ENCODE results near the gene PLIN5. TPM values are rescaled to one million over a fixed set of nuclear protein-coding genes. Genes with fewer than 3 reads are reported as not detected.

PLIN5 gene
- polyA plus RNA-seq, 3 donors: 0.28 to 3.0 (median 0.58) TPM

DNA sequence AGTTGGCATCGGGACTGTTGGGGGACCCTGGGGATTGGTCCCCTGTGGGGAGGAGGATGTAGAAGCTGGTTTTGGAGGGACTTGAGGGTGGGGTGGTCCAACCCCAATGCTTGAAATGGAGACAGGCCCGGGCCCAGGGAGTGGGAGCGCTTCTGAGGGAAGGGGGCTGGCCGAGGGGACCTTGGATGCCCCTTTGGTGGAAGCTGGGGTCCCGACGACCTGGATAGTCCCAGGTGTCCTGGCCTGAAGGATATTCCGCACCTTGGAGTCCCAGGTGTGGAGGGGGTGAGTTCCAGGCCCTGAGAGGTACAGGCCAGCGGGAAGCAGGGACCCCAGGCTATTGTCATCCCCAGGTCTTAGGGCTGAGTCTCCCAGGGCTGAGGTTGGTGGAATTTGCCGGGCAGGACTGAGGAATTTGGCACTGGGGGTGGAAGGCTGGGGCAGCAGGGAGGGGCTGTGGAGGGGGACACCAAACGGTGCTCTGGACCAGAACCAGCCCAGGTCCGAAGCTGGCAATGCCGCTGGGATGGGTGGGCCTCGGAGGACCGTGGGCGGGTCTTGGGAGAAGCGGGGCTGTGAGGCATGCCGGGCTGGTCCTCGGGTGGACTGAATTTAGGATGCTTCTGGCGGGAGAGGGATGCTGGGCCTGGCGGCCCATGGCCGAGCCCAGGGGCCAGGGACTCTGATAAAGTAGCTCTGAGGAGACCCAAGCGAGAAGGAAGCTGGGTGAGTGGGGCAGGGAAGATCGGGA lies 61.1 kb downstream of the PLIN5 start:
- H3K9me3 ChIP-seq (replicated peaks in 1 of 2; ENCODE audit: control insufficient read depth in 1 of 2, insufficient read depth in 1 of 2, low read length in 2 of 2): no peaks in the 10 kb centered on the region
- WGBS (ENCODE audit: insufficient coverage): 30% methylated on average over 20 of the region's 23 CpGs
- H3K27me3 ChIP-seq (ENCODE audit: control insufficient read depth in 2 of 2, insufficient read depth in 2 of 2, low read length in 2 of 2): no peaks in the 10 kb centered on the region
- H3K4me1 ChIP-seq (ENCODE audit: control insufficient read depth in 1 of 2, insufficient read depth in 2 of 2, low read length in 2 of 2): peaks cover 30 to 35% of the 10 kb centered on the region in 2 donors
- H3K4me2 ChIP-seq (replicated peaks; ENCODE audit: extremely low read depth, low read length, poor library complexity, severe bottlenecking): peak overlapping the region; percentile 52
- intact Hi-C loops (cut with micrococcal nuclease): loop anchor here in 1 of 2 donors (2.0 to 5.0 kb wide), 2 partner anchors 131 to 227 kb away; partner anchors contain the start of genes MPND and YJU2
- H3K27ac ChIP-seq (ENCODE audit: low read depth in 1 of 2, low read length in 2 of 2): no peak overlapping the region
- H4K20me1 ChIP-seq (ENCODE audit: insufficient read depth, low read length): peaks cover 26% of the 10 kb centered on the region
- Mint-ChIP-seq H3K4me3 (peak overlapping the region; percentile 58 to 79), H3K4me1 (peaks cover 24% of the 10 kb centered on the region), H3K27ac (peak overlapping the region in 3 of 7 donors; percentile 60 to 71 (median 68)), H3K36me3 (peaks cover 18 to 39% of the 10 kb centered on the region in 2 donors), H3K27me3 (ENCODE audit: low read depth in 3 of 3) (peaks cover 0 to 1% (median 0%) of the 10 kb centered on the region in 3 donors), H3K9me3 (no peaks in the 10 kb centered on the region)
- peaks cover 20 to 32% of the 10 kb centered on the region in 2 donors for H3K36me3 ChIP-seq (replicated peaks in 1 of 2; ENCODE audit: control insufficient read depth in 1 of 2, insufficient read depth in 2 of 2, low read length in 2 of 2)
- no peak for DNase-seq
- H3K79me2 ChIP-seq (ENCODE audit: insufficient read depth, low read length): peaks cover 17% of the 10 kb centered on the region
- H3K4me3 ChIP-seq (replicated peaks in 1 of 3; ENCODE audit: low read depth in 2 of 3, low read length in 3 of 3): peak overlapping the region in 1 of 3 experiments; percentile 36
- TF ChIP-seq, protein P1, sequence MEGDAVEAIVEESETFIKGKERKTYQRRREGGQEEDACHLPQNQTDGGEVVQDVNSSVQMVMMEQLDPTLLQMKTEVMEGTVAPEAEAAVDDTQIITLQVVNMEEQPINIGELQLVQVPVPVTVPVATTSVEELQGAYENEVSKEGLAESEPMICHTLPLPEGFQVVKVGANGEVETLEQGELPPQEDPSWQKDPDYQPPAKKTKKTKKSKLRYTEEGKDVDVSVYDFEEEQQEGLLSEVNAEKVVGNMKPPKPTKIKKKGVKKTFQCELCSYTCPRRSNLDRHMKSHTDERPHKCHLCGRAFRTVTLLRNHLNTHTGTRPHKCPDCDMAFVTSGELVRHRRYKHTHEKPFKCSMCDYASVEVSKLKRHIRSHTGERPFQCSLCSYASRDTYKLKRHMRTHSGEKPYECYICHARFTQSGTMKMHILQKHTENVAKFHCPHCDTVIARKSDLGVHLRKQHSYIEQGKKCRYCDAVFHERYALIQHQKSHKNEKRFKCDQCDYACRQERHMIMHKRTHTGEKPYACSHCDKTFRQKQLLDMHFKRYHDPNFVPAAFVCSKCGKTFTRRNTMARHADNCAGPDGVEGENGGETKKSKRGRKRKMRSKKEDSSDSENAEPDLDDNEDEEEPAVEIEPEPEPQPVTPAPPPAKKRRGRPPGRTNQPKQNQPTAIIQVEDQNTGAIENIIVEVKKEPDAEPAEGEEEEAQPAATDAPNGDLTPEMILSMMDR (IDR thresholded peaks at IDR 0.05): no peak
- peak overlapping the region; percentile 45 for H3K9ac ChIP-seq (ENCODE audit: insufficient read depth, low read length, poor library complexity, severe bottlenecking)
- H2AFZ ChIP-seq (ENCODE audit: insufficient read depth, low read depth, low read length, poor library complexity, severe bottlenecking): no peak overlapping the region

DNA sequence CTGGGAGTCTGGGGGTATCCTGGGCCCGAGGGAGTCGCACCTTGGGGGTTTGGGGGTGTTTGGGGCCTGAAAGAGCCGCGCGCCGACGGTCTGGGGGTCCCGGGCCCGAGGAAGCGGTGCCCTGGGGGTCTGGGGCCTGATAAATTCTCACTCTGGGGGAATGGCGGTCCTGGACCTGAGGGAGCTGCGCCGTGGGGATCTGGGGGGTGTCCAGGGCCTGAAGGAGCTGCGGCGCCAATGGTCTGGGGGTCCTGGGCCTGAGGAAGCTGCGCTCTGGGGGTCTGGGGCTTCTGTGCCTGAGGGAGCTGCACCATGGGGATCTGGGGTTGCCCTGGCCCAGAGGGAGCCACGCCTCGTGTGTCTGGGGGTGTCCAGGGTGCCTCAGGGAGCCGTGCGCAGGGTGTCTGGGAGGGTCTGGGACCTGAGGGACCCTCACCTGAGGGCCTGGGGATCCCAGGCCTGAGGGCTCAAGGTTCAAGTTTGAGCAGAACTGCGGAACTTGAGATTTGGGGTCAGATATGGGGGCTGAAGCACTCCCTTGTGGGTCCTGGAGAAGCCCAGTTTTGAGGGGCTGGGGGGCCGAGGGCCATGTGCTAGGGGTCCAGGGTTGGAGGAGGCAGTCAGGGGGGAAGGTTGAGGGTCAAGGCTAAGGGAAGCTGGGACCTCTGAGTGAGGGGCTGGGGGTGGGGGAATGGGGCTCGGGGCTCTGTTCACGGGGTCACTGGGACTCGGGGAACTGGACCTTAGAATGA lies 61.8 kb downstream of the PLIN5 start:
- peaks cover 26% of the 10 kb centered on the region for H4K20me1 ChIP-seq (ENCODE audit: insufficient read depth, low read length)
- H3K4me2 ChIP-seq (replicated peaks; ENCODE audit: extremely low read depth, low read length, poor library complexity, severe bottlenecking): peak overlapping the region; percentile 95
- H3K36me3 Mint-ChIP-seq: peaks cover 18 to 31% of the 10 kb centered on the region in 2 donors
- peak overlapping the region; percentile 58 to 83 (median 72) for H3K4me3 ChIP-seq (replicated peaks in 1 of 3; ENCODE audit: low read depth in 2 of 3, low read length in 3 of 3)
- no peak for DNase-seq
- 39% methylated on average over 23 of the region's 25 CpGs for WGBS (ENCODE audit: insufficient coverage)
- H3K9me3 Mint-ChIP-seq: no peaks in the 10 kb centered on the region
- H3K79me2 ChIP-seq (ENCODE audit: insufficient read depth, low read length): peaks cover 17% of the 10 kb centered on the region
- peaks cover 24% of the 10 kb centered on the region for H3K4me1 Mint-ChIP-seq
- H3K27me3 Mint-ChIP-seq (ENCODE audit: low read depth in 3 of 3): peaks cover 0 to 1% (median 0%) of the 10 kb centered on the region in 3 donors
- H3K27ac ChIP-seq (ENCODE audit: low read depth in 1 of 2, low read length in 2 of 2): peak overlapping the region in 1 of 2 donors; percentile 31
- peak overlapping the region; percentile 70 for H3K9ac ChIP-seq (ENCODE audit: insufficient read depth, low read length, poor library complexity, severe bottlenecking)
- no peaks in the 10 kb centered on the region for H3K27me3 ChIP-seq (ENCODE audit: control insufficient read depth in 2 of 2, insufficient read depth in 2 of 2, low read length in 2 of 2)
- TF ChIP-seq, protein P1 (IDR thresholded peaks at IDR 0.05): no peak
- H2AFZ ChIP-seq (ENCODE audit: insufficient read depth, low read depth, low read length, poor library complexity, severe bottlenecking): no peak overlapping the region
- peaks cover 30 to 35% of the 10 kb centered on the region in 2 donors for H3K4me1 ChIP-seq (ENCODE audit: control insufficient read depth in 1 of 2, insufficient read depth in 2 of 2, low read length in 2 of 2)
- no peaks in the 10 kb centered on the region for H3K9me3 ChIP-seq (replicated peaks in 1 of 2; ENCODE audit: control insufficient read depth in 1 of 2, insufficient read depth in 1 of 2, low read length in 2 of 2)
- intact Hi-C loops (cut with micrococcal nuclease): loop anchor here in 1 of 2 donors (2.0 to 5.0 kb wide), 2 partner anchors 130 to 226 kb away; partner anchors contain the start of genes MPND and YJU2
- peaks cover 17 to 25% of the 10 kb centered on the region in 2 donors for H3K36me3 ChIP-seq (replicated peaks in 1 of 2; ENCODE audit: control insufficient read depth in 1 of 2, insufficient read depth in 2 of 2, low read length in 2 of 2)
- peak overlapping the region; percentile 68 for H3K4me3 Mint-ChIP-seq
- H3K27ac Mint-ChIP-seq: peak overlapping the region in 3 of 7 donors; percentile 8 to 68 (median 60)

Data from CD14-positive monocyte (primary cell).